HFFc6 (cell line): Measurements from ENCODE around the gene ARHGEF16. TPM values are rescaled to one million over a fixed set of nuclear protein-coding genes. Genes with fewer than 3 reads are reported as not detected.

ENCODE experiments used
- DNase-seq: peaks from one replicate; pipeline ENCODE4 v3.0.0-alpha.2; 2018
- H3K27ac Mint-ChIP-seq: 2 replicates; pipeline ENCODE4 v1.8.0; 2020; ENCODE audit warnings: mild to moderate bottlenecking, mixed read lengths
- H3K27me3 Mint-ChIP-seq: 2 replicates; pipeline ENCODE4 v1.8.0; 2021; ENCODE audit warnings: mild to moderate bottlenecking, moderate library complexity, mixed read lengths; ENCODE audit not compliant: insufficient read depth
- H3K36me3 Mint-ChIP-seq: 2 replicates; pipeline ENCODE4 v1.8.0; 2021; ENCODE audit warnings: low read depth, mixed read lengths
- H3K4me1 Mint-ChIP-seq: 2 replicates; pipeline ENCODE4 v1.8.0; 2020; ENCODE audit warnings: low read depth, mixed read lengths
- H3K4me3 Mint-ChIP-seq: 2 replicates; pipeline ENCODE4 v1.8.0; 2020; ENCODE audit warnings: mild to moderate bottlenecking, moderate library complexity, mixed read lengths
- H3K9me3 Mint-ChIP-seq: 2 replicates; pipeline ENCODE4 v1.8.0; 2020; ENCODE audit warnings: mild to moderate bottlenecking, mixed read lengths
- CTCF ChIP-seq: fragments of 200-600 bp; sonication (generic); IDR thresholded peaks from 2 replicates; pipeline ENCODE4 v1.5.0; 2021; ENCODE audit warnings: antibody characterized with exemption, mild to moderate bottlenecking
- total RNA-seq, 6 experiments: library from RNA; stranded (reverse); fragmentation: NEBNext Ultra II Directional; extraction: Animal tissue kit (Norgen Biotek cat#: 25700); gene quantifications; 2 replicates in 1 of 6; 3 replicates in 5 of 6; pipeline ENCODE4 v1.2.3, GENCODE V29; 2021

Gene ARHGEF16
- total RNA-seq, 6 experiments from 2014 or later: 0.08 to 0.18 (median 0.17) TPM; not detected in 3

DNA sequence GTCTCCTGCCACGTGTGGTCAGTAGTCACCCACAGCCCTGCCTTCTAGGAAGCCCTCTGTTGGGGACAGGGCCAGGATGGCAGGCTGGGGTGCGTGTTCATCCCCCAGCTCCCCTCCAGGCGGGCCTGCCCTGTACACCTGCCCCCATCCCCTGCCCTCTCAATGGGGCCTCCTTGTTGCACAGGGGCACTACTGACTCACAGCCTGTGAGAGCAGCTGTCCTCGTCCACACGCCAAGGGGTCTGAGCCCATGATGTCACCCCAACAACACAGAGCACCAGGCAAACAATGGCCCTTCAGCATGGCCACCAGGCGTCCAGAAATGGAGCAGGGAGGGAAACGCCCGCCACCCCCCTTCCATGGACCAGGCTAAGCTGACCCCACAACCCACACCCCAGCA is 64.3 kb downstream of the ARHGEF16 start:
- no peaks in the 10 kb centered on the region for H3K4me1 Mint-ChIP-seq
- TF ChIP-seq CTCF: no peak
- H3K27me3 Mint-ChIP-seq: peaks cover 2% of the 10 kb centered on the region

DNA sequence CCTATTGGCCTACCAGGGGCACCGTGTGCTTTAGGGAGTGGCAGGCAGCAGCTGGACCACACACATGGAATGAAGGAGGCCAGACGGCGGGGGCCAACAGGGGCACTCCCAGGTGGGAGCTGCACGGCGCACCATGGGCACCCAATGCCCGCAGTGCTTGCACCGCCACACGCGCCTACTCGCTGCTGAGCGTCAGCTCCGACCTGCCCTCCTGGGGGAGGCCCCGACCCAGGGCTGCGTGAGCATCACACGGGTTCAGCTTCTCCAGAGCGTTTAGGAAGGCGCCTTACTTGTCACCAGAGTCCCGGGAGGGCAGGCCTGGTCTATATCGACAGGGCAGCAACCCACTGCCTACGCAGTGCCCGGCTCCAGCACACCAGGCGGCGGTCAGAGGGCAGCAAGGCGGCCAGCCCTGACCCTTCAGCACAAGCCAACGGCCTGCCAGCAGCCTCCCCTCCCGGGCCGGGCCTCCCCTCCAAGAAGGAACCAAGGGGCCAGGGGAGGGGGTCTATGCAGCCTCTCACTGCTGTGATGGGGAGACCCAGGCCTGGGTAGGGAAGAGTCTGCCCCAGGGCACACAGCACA is 64.9 kb downstream of the ARHGEF16 start:
- H3K4me3 Mint-ChIP-seq: no peak overlapping the region
- H3K27ac Mint-ChIP-seq: no peak overlapping the region
- H3K9me3 Mint-ChIP-seq: no peaks in the 10 kb centered on the region
- no peaks in the 10 kb centered on the region for H3K36me3 Mint-ChIP-seq
- peaks cover 2% of the 10 kb centered on the region for H3K27me3 Mint-ChIP-seq
- DNase-seq: no peak
- TF ChIP-seq CTCF: no peak
- no peaks in the 10 kb centered on the region for H3K4me1 Mint-ChIP-seq

More for the DNA sequence above, 64.3 kb downstream of the ARHGEF16 start:
- Mint-ChIP-seq H3K27ac (no peak overlapping the region), H3K4me3 (no peak overlapping the region), H3K9me3 (no peaks in the 10 kb centered on the region), H3K36me3 (no peaks in the 10 kb centered on the region)
- no peak for DNase-seq

DNA sequence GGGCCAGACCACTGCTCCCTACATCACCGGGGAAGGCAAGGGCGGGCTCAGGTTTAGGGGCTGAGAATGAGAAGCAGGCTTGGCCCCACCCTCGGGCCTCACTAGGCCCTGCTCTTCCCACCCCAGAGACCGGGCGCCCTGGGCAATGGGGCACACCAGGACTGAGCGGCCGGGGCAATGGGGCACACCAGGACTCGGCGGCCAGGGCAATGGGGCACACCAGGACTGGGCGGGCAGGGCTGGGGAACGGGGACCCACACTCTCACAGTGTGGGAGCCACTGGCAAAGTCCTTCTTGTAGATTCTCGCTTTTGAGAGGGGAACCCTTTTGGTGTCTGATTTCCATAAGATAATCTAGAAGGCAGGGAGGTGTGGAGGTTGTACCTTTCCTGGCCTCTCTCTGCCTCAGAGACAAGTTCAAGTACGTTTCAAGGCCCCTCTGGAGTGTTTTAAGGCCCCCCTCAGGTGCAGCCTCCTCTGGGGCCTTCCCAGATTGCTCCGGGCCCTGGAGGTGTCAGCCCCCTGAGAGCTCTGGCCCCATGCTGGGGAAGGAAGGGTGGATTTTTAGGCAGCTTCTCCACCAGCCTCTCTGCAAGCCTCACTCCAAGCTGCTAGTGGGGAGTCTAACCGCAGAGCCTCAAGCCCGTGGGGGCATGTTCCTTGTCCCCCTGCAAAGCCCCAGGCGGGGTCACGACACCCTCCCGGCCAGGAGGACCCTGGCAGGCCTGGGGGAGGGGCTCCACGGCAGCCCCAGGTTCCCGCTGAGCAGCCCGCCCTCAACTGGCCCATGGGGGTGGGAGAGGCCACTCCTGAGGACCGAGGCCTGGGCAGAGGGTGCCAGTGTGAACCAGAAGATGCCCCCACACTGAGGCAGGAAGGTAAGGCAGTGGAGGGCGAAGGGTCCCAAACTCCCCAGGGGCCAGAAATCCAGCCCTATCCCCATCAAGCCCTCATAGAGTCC is 66.2 kb downstream of the ARHGEF16 start:
- TF ChIP-seq CTCF: no peak
- no peak for DNase-seq
- no peaks in the 10 kb centered on the region for H3K9me3 Mint-ChIP-seq
- H3K27me3 Mint-ChIP-seq: peaks cover 2% of the 10 kb centered on the region
- H3K4me3 Mint-ChIP-seq: no peak overlapping the region
- H3K27ac Mint-ChIP-seq: no peak overlapping the region; the same call in 1 of the 2 replicates
- no peaks in the 10 kb centered on the region for H3K4me1 Mint-ChIP-seq
- no peaks in the 10 kb centered on the region for H3K36me3 Mint-ChIP-seq

DNA sequence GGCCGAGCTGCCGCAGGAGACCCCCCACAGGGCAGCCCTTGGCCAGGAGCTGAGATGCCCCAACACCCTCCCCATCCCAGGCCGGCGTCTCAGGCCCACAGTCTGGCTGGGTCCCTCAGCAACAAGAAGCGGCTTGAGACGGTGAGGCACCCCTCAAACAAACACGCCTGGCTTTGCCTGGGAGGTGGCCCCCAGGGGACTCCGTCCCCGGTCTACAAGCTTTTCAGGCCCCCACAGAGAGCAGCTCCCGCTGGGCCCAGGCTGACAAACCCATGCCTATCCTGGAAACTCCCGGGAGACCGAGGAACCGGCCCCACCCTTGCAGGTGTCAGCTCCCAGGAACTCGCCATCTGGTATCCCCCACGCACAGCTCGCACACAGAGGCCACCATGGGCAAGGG is 67.0 kb downstream of the ARHGEF16 start:
- H3K27ac Mint-ChIP-seq: no peak overlapping the region
- no peak overlapping the region for H3K4me3 Mint-ChIP-seq
- no peak for TF ChIP-seq CTCF
- no peaks in the 10 kb centered on the region for H3K36me3 Mint-ChIP-seq
- H3K9me3 Mint-ChIP-seq: no peaks in the 10 kb centered on the region
- H3K4me1 Mint-ChIP-seq: no peaks in the 10 kb centered on the region
- no peak for DNase-seq
- H3K27me3 Mint-ChIP-seq: peaks cover 2% of the 10 kb centered on the region

- H3K9me3 Mint-ChIP-seq: no peaks in the 10 kb centered on the region
- no peak overlapping the region; the same call in 1 of the 2 replicates for H3K27ac Mint-ChIP-seq
- peaks cover 2% of the 10 kb centered on the region for H3K27me3 Mint-ChIP-seq
- H3K36me3 Mint-ChIP-seq: no peaks in the 10 kb centered on the region
- no peak overlapping the region for H3K4me3 Mint-ChIP-seq
- no peaks in the 10 kb centered on the region for H3K4me1 Mint-ChIP-seq
- DNase-seq: no peak
- TF ChIP-seq CTCF: no peak
Measured at GRCh38 chr1:3522112-3522511, 67.6 kb downstream of the ARHGEF16 start.
